ENCODE data around the gene CENPK. TPM values are rescaled to one million over a fixed set of nuclear protein-coding genes. Genes with fewer than 3 reads are reported as not detected.

CENPK gene
- total RNA-seq, 1 donor from 2014 or later: 134 TPM

DNA sequence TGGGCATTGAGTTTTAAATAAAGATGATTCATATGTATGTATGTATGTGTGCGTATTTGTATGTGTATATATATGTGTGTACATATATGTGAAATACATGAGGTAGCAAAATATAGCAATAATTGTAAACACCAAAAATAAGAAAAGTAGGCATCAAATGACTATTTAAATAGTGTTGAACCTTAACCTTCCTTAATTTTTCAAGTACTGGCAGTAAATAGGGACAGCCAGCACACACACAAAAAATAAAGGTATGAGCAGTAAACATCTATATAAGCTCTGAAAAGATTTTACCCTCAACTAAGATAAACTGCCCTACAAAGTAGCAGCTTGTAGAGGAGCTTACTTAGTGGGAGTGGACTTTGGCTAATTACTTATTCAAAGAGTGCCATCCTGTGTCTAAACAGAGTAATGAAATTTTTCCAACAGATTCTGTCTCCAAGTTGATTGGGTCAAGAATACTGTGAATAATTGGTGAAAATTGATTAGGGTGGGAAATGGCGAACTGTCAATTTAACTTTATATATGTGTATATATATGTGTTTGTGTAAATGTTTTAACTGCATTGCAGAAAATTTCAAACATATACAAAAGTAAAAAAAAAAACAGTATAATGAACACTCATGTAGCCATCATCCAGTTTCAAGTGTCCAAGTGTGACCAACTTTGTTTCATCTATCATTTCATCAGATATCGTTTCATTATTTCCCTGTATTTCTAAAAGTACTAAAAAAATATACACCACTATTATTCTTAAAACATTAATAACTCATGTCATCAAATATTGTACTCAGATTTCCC lies 79.2 kb downstream of the CENPK start:
- no peak overlapping the region for H3K27ac ChIP-seq

DNA sequence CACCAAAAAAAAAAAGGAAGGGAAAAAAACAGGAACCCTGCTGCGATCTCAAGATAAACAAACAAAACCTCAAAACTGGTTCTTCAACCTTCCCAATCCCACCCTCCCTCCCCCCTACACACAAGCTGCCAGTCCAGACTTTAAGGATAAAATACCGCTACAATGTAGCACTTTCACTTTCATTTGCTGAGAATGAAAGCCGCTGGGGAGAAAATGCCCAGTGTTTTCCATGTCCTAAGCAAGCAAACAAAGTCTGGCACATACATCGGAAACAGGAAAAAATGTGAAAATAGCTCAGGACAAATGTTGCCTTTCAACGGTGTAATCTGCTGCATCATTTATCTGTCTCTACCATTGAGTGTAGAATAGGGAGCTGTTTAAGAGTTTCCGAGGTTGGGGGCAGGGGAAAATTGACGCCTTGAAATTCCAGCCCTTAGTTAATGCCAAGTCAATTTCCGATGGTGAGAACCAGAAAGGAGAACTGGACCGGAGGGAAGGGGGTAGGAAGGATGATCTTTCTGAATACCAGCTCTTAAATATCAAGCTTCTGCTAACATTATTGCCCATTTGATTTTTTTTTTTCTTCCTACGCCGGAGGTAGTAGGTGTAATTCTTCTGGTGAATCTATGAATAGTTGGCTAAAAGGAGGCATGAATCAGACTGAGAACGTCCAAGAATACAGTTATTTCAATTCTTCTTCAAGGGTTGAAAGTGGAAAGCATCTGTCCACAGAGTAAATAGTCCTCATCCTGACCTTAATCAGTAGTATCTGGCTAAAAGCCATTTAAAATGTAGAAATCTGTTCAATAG lies 80.0 kb downstream of the CENPK start:
- Mint-ChIP-seq H3K4me3 (no peak overlapping the region), H3K9me3 (no peaks in the 10 kb centered on the region), H3K4me1 (peaks cover 18% of the 10 kb centered on the region), H3K27me3 (ENCODE audit: insufficient read depth, low read depth) (peaks cover 4% of the 10 kb centered on the region), H3K27ac (peak overlapping the region; percentile 54), H3K36me3 (peaks cover 6% of the 10 kb centered on the region)
- Histone ChIP-seq H3K9me3 (ENCODE audit: low read depth) (no peaks in the 10 kb centered on the region), H3K9ac (no peak overlapping the region), H3K27ac (no peak overlapping the region), H3K4me1 (peaks cover 32% of the 10 kb centered on the region), H3K27me3 (peaks cover 12% of the 10 kb centered on the region), H3K36me3 (no peaks in the 10 kb centered on the region), H3K4me3 (peak overlapping the region; percentile 59), H3F3A (ENCODE audit: low read depth) (peaks cover 22% of the 10 kb centered on the region), H3K4me2 (peak overlapping the region; percentile 97), H3K79me2 (ENCODE audit: low read depth) (no peaks in the 10 kb centered on the region), H2AFZ (replicated peaks) (peak overlapping the region; percentile 88), H4K20me1 (ENCODE audit: low read depth) (no peaks in the 10 kb centered on the region)
- TF ChIP-seq, protein P1, sequence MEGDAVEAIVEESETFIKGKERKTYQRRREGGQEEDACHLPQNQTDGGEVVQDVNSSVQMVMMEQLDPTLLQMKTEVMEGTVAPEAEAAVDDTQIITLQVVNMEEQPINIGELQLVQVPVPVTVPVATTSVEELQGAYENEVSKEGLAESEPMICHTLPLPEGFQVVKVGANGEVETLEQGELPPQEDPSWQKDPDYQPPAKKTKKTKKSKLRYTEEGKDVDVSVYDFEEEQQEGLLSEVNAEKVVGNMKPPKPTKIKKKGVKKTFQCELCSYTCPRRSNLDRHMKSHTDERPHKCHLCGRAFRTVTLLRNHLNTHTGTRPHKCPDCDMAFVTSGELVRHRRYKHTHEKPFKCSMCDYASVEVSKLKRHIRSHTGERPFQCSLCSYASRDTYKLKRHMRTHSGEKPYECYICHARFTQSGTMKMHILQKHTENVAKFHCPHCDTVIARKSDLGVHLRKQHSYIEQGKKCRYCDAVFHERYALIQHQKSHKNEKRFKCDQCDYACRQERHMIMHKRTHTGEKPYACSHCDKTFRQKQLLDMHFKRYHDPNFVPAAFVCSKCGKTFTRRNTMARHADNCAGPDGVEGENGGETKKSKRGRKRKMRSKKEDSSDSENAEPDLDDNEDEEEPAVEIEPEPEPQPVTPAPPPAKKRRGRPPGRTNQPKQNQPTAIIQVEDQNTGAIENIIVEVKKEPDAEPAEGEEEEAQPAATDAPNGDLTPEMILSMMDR (IDR thresholded peaks at IDR 0.05): no peak
- TF ChIP-seq EZH2 (IDR thresholded peaks at IDR 0.05) (no peak), EZH2phosphoT487 (IDR thresholded peaks at IDR 0.05) (no peak)
- peak; percentile 32 for DNase-seq (ENCODE audit: low spot score)

More for the DNA sequence above, 79.2 kb downstream of the CENPK start:
- Histone ChIP-seq H3K36me3 (no peaks in the 10 kb centered on the region), H3K4me2 (peak overlapping the region; percentile 97), H3K9me3 (ENCODE audit: low read depth) (no peaks in the 10 kb centered on the region), H3K9ac (no peak overlapping the region), H3K4me1 (peaks cover 32% of the 10 kb centered on the region), H2AFZ (replicated peaks) (peak overlapping the region; percentile 88), H4K20me1 (ENCODE audit: low read depth) (no peaks in the 10 kb centered on the region), H3K79me2 (ENCODE audit: low read depth) (no peaks in the 10 kb centered on the region), H3F3A (ENCODE audit: low read depth) (peaks cover 22% of the 10 kb centered on the region), H3K27me3 (peaks cover 12% of the 10 kb centered on the region), H3K4me3 (no peak overlapping the region)
- H3K4me3 Mint-ChIP-seq: no peak overlapping the region
- TF ChIP-seq, protein P1 (IDR thresholded peaks at IDR 0.05): peak; percentile 70
- TF ChIP-seq EZH2 (IDR thresholded peaks at IDR 0.05) (no peak), EZH2phosphoT487 (IDR thresholded peaks at IDR 0.05) (no peak)
- no peaks in the 10 kb centered on the region for H3K9me3 Mint-ChIP-seq
- peaks cover 6% of the 10 kb centered on the region for H3K36me3 Mint-ChIP-seq
- peak; percentile 65 for DNase-seq (ENCODE audit: low spot score)
- peak overlapping the region; percentile 54 for H3K27ac Mint-ChIP-seq
- H3K4me1 Mint-ChIP-seq: peaks cover 18% of the 10 kb centered on the region
- peaks cover 4% of the 10 kb centered on the region for H3K27me3 Mint-ChIP-seq (ENCODE audit: insufficient read depth, low read depth)

DNA sequence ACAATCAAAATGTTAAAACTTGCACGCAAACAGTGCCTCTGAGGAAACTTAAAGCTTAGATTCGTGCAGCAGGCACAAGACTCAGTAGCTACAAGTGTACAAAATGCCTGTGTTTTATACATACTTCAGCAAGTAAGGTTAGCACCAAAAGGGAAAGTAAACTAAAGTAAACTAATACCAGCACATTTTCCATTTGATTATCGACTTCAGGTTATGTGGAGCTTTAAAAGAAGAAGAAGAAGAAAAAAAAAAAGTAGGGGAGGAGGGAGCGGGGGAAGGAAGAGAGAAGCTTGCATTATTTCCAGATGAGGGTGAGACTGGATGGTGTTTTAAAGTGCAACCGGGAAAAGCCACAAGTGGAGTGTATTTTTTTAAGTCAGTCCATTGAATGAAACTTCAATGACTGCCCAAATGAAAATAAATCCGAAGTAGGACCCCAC lies 80.7 kb downstream of the CENPK start:
- peaks cover 12% of the 10 kb centered on the region for H3K27me3 ChIP-seq
- DNase-seq (ENCODE audit: low spot score): peak; percentile 3
- H3K4me1 ChIP-seq: peaks cover 32% of the 10 kb centered on the region
- no peaks in the 10 kb centered on the region for H3K36me3 ChIP-seq
- Mint-ChIP-seq H3K4me1 (peaks cover 18% of the 10 kb centered on the region), H3K27ac (peak overlapping the region; percentile 94), H3K4me3 (no peak overlapping the region), H3K9me3 (no peaks in the 10 kb centered on the region), H3K27me3 (ENCODE audit: insufficient read depth, low read depth) (peaks cover 4% of the 10 kb centered on the region), H3K36me3 (peaks cover 6% of the 10 kb centered on the region)
- no peaks in the 10 kb centered on the region for H3K79me2 ChIP-seq (ENCODE audit: low read depth)
- no peak overlapping the region for H3K9ac ChIP-seq
- no peak overlapping the region for H3K27ac ChIP-seq
- H3K4me2 ChIP-seq: peak overlapping the region; percentile 97
- H2AFZ ChIP-seq (replicated peaks): peak overlapping the region; percentile 88
- no peaks in the 10 kb centered on the region for H4K20me1 ChIP-seq (ENCODE audit: low read depth)
- no peaks in the 10 kb centered on the region for H3K9me3 ChIP-seq (ENCODE audit: low read depth)
- H3F3A ChIP-seq (ENCODE audit: low read depth): peaks cover 22% of the 10 kb centered on the region
- TF ChIP-seq EZH2 (IDR thresholded peaks at IDR 0.05) (no peak), EZH2phosphoT487 (IDR thresholded peaks at IDR 0.05) (no peak)
- TF ChIP-seq, protein P1 (IDR thresholded peaks at IDR 0.05): no peak
- peak overlapping the region; percentile 59 for H3K4me3 ChIP-seq

Measured in neural progenitor cell (in vitro differentiated cells).